ENCODE results near the gene GPR42. TPM values are rescaled to one million over a fixed set of nuclear protein-coding genes. Genes with fewer than 3 reads are reported as not detected.
A peak's percentile ranks its signal among the peaks of the same experiment; 100 is the strongest.

The GPR42 gene
- total and polyA plus RNA-seq, 10 of the 15 experiments (the other 5 are each of a cell fraction or from before 2014, with no cell fraction given): 0.13 TPM; not detected in 9

GRCh38 chr19:35369522-35369921, 1.3 kb upstream of the GPR42 start:
- CTCF ChIA-PET: no interaction called here
- in situ Hi-C loops (cut with MboI) (no loop called here), intact Hi-C loops (cut with micrococcal nuclease; ENCODE audit: unreplicated experiment) (no loop called here)
- no peaks in the 10 kb centered on the region; the same call in 2 of the 3 replicates for H3K9me3 ChIP-seq (replicated peaks; ENCODE audit: control insufficient read depth, insufficient read depth, low read length)
- SMC1A ChIA-PET (ENCODE audit: uncharacterized antibody, unreplicated experiment): interaction anchor here (1.0 kb wide), 1 partner anchor 32 kb away, joined by 4 read pairs; no protein-coding TSS in a partner anchor
- FAIRE-seq (no peak), DNase-seq (ENCODE audit: low read depth, low spot score) (no peak), ATAC-seq (no peak)
- POLR2A ChIA-PET: no interaction called here
- RAD21 ChIA-PET (ENCODE audit: unreplicated experiment): no interaction called here
- peaks cover 2% of the 10 kb centered on the region; the same call in 1 of the 2 replicates for H3K4me1 ChIP-seq (ENCODE audit: control insufficient read depth, insufficient read depth, low read length)
- H3K4me2 ChIP-seq (ENCODE audit: control insufficient read depth, insufficient read depth): no peak overlapping the region
- H3K27ac ChIP-seq (ENCODE audit: control insufficient read depth, insufficient read depth): no peak overlapping the region
- H2AFZ ChIP-seq (ENCODE audit: control insufficient read depth, low read depth, low read length): no peak overlapping the region
- H3K9ac ChIP-seq (ENCODE audit: control insufficient read depth, insufficient read depth, low read length): no peak overlapping the region
- H3K4me3 ChIP-seq: no peak overlapping the region
- no peaks in the 10 kb centered on the region for H3K27me3 ChIP-seq (replicated peaks in 1 of 2; ENCODE audit: control insufficient read depth in 2 of 2, insufficient read depth in 2 of 2, low read length in 1 of 2)
- H3K79me2 ChIP-seq (ENCODE audit: control insufficient read depth, insufficient read depth, low read length): no peaks in the 10 kb centered on the region
- no TSS peak for BruUV-seq (replicated peaks)
- H3K36me3 ChIP-seq (ENCODE audit: control insufficient read depth in 2 of 2, insufficient read depth in 2 of 2, low read length in 1 of 2): no peaks in the 10 kb centered on the region
- H4K20me1 ChIP-seq (ENCODE audit: control insufficient read depth, insufficient read depth): no peaks in the 10 kb centered on the region
- TF ChIP-seq FOXK2 (IDR thresholded peaks at IDR 0.05): no peak
- no peak for TF ChIP-seq USF2 (IDR thresholded peaks at IDR 0.05; ENCODE audit: borderline replicate concordance, low read depth, low read length)
- no peak for TF ChIP-seq CTCF (IDR thresholded peaks at IDR 0.05 in 2 of 3, conservative IDR thresholded peaks at IDR 0.05 in 1 of 3; ENCODE audit: control insufficient read depth in 2 of 3, extremely low read depth in 1 of 3, insufficient read depth in 1 of 3, low read depth in 3 of 3, low read length in 3 of 3)
- 0 out of 2 replicates have a peak, but pooled peaks have one; percentile 11 for TF ChIP-seq SPI1 (IDR thresholded peaks at IDR 0.05; ENCODE audit: borderline replicate concordance, insufficient read depth, low read depth, low read length)
- no peak for TF ChIP-seq CHD2 (IDR thresholded peaks at IDR 0.05; ENCODE audit: borderline replicate concordance, low read depth, low read length)
- TF ChIP-seq, protein P1, sequence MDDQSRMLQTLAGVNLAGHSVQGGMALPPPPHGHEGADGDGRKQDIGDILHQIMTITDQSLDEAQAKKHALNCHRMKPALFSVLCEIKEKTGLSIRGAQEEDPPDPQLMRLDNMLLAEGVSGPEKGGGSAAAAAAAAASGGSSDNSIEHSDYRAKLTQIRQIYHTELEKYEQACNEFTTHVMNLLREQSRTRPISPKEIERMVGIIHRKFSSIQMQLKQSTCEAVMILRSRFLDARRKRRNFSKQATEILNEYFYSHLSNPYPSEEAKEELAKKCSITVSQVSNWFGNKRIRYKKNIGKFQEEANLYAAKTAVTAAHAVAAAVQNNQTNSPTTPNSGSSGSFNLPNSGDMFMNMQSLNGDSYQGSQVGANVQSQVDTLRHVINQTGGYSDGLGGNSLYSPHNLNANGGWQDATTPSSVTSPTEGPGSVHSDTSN (IDR thresholded peaks at IDR 0.05; ENCODE audit: insufficient replicate concordance, low read depth, low read length): no peak

Data from GM12878 (cell line).